GM19351 (cell line): Measurements from ENCODE around the gene CALHM2.

Experiments used
- ATAC-seq: cut with Tn5 transposase; IDR thresholded peaks from one replicate; pipeline ENCODE4 v1.9.1; 2021; ENCODE audit warnings: mild to moderate bottlenecking, moderate library complexity; ENCODE audit not compliant: unreplicated experiment

Gene CALHM2

DNA sequence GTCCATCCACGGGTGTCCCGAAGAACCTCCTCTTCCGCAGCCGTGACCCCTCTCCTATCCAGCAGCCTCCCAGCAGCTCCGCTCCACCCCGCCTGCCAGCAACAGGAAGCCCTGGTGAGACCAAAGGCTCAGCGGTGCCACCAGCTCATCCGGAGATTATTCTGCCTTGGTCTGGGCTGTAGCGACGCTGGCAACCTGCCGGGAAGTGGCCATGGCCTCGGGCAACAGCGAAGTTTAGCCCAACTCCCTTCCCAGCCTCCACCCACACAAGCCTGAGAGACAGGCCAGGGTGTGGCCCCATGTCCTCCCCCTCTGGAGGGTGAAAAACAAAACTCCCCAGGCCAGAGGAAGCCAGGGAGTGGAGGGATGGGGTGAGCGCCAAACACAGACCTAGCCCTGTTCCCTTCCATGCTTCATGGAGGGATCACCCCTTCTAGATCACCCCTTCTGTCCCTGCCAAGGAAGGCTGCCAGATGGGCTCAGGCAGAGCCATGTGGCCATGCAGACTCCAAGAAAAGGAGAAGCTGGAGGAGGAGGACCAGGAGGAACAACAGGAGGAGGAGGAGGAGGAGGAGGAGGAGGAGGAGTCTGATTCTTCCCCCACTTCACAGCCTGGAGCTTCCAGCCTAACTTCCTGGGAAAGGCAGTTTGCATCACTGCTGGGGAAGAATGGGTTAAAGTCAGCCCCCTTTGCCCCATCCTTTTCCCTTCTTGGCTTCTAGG, 918 bp downstream of the CALHM2 start:
- no peak for ATAC-seq

DNA sequence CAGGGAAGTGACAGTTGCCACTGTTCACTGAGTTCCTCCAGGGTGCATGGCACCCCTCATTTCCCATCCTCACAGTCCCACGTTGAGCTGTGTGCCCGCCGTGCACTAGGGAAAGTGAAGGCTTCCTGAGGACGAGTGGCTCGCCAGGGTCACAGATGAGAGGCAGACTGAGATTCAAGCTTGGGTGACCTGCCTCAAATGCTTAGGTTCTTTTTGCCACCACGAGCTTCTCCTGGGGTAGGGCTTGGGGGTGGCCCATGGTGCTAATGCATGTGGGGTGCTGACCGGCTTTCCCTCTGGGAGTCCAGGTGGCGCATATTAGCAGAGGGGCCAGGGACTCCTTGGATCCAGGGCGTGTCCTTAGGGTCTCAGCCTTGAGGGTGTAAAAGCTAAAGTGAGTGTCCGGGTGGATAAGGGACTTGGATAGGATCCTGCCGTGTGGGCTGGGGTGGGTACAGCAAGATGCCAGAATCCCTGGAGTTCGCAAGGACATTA, 1.9 kb downstream of the CALHM2 start:
- no peak for ATAC-seq

DNA sequence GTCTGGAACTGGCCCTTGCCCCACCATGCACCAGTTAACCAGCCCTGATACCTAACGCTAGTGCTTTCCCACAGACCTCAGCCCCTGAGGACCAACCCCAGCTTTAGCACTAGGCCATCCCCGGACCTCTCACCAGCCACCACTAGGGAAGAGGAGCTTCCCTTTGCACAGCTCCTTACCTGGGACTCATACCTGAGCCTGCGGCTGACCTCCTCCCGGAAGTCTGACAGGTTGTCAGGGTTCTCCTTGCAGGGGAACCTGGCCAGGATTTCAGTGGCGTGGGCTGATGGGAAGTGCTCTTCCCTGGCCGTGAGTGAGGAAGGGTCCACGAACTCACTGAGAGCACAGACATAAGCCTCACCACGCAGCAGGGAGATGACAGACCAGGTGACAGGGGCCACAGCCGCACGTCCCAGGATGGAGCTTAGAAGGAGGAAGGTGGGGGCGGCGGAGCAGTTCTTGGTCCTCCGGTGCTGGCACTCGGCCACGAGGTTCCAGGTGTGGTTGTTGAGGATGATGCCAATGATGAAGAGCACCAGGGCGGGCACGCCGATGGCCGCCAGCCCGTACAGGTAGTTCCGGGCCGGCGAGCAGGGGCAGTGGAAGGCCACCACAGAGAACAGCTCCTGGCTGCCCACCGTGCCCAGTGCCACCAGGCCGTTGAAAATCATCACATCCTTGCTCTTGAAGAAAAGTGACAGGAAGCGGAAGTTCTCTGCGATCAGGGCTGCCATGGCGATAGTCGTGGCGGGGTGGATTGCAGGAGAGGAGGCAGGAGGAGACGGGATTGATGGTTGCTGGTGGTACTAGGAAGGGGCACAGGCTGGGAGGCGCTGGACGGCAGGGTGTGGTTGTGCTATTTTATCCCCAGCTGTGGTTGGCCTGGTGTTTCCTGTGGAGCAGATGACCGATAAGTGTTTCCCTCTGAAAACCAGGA, 2.7 kb downstream of the CALHM2 start:
- no peak for ATAC-seq

DNA sequence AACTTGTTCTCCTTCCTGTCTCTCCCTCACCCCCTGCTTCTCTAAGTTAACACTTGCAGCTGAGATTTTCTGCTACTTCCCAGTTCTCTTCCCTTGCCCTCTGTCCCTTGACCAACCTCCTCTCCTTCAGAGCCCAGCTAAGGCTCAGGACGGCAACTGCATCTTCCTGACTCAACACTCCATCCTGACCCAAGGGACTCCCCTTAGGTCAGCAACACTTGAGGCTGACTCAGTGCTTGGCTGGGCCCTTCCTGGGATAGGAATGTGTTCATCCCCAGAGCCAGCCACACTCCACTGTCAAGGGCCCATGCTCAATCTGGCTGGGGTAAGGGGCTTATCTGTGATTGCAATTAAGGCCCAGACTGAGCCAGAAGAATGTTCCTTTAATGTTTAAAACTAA, 3.4 kb downstream of the CALHM2 start:
- no peak for ATAC-seq

DNA sequence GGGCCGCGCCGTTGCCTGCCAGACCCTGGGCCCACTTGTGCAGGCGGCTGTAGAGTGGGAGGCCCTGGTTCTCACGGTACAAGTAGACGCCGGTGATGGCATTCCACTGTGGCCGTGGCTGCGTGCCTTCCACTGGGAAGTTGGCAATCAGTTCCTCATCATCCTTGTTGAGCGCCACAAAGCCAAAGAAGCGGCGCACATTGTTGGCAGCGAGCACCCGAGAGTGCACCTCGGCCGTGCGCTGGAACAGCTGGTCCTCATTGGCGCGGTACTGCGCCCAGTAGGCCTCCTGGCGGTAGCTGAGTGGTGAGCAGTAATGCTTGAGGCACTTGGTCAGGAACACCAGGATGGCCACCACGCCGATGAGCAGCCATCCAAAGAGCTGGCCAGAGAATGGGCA, 5.0 kb downstream of the CALHM2 start:
- ATAC-seq, result no peak

DNA sequence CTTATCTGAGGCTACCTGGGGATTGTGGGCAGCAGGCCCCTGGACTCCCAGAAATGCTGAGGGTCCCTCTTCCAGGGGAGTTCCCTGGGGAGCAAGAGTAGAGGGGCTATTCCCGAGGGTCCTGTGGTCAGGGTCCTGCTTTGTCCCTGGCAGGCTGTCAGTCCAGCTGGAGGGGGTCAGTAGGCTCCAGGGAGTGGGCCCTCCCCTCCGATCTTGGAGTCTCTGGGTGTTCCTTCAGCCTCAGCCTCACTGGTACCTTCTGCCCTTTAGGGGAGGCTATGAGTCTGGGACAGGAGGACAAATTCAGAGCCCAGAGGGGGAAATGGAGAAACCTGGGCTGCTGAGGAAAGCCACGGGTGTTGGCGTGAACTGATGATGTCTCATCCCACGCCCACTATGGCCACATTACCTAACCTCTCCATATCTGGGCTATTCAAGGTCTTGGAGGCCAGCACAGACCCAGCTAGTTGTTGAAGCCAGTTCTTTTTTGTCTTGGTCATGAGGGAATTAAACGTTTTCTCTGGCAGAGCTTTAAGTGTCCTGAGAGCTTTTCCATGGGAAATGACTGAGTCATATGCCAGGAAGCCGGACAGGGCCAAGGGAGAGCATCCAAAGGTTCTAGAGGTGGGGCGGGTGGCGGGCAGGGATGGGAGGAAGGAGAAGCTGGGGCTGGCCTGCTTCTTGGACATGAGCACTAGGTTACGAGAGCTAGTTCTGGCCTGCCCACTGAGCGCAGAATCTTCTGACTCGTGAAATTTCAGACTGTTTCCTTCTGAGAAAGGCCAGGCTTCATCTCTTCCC, 6.2 kb downstream of the CALHM2 start:
- ATAC-seq, result no peak

DNA sequence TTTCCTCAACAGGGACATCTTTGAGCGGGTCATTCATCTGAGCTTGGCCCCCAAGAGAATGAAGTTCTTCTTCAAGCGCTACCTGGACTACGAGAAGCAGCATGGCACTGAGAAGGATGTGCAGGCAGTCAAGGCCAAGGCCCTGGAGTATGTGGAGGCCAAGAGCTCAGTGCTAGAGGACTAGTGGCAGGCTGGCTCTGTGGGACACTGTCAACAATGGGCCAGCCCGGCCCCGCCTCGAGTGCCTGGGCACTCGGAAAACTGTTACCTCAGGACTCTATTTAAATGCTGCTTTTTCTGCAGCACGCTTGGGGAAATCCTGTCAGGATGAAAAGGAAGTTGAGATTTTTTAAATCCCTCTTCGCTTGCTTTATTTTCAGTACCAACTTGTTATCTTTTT, 6.8 kb downstream of the CALHM2 start:
- no peak for ATAC-seq

DNA sequence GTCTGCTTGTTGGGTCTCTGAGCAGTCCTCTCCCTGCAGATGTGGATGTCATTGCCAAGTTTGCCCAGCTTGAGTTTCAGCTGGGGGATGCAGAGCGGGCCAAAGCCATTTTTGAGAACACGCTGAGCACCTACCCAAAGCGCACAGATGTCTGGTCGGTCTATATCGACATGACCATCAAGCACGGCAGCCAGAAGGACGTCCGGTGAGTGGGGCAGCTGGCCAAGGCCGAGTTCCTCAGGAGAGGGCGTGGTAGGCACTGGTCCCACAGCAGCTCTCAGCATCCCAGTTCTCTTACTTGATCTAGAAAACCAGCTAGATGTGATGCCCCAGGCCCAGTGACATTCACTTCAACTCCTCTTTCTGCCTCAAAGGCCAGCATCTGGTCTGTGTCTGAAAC, 7.7 kb downstream of the CALHM2 start:
- no peak for ATAC-seq

DNA sequence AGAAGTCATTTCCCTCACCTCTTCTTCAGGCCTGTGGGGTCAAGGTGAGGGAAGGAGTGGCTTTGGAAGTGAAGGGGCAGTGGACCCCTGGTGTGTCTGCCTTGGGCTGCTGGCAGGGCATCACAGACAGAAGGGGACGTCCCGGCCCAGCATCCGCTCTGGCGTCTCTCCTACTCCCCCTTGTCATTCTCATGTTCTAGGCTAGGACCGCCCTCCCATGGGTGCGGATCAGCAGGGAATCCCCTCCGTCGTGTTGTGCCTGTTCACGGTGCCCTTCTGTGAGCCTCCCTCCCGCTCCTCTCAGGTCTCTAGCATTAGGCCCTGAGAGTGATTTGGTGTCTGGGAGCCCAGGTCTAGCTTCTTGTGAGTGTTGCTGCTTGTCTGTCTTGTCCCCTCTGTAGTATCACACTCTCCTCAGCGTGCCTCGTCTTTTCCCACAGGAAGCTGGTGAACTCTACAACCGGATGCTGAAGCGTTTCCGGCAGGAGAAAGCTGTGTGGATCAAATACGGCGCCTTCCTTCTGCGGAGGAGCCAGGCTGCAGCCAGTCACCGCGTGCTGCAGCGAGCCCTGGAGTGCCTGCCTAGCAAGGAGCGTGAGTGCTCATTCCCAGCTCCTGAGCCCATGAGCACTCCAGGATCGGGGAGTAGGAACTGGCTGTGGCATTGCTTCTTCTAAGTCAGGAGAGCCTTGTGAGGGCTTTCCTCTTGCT, 8.5 kb downstream of the CALHM2 start:
- ATAC-seq, result no peak

DNA sequence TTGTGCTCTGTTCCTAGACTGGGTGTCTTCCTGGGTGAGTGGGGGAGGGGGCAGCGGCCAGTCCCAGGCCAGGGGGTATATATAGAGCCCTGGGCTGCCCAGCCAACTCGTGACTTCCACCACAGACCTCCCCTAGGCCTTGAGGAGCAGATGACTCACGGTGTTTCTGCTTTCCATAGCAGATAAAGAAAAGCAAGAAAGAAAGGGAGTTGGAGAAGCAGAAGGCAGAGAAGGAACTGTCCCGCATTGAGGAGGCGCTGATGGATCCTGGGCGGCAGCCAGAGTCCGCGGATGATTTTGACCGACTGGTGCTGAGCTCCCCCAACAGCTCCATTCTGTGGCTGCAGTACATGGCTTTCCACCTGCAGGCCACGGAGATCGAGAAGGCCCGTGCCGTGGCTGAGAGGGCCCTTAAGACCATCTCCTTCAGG, 10.1 kb downstream of the CALHM2 start:
- no peak for ATAC-seq

DNA sequence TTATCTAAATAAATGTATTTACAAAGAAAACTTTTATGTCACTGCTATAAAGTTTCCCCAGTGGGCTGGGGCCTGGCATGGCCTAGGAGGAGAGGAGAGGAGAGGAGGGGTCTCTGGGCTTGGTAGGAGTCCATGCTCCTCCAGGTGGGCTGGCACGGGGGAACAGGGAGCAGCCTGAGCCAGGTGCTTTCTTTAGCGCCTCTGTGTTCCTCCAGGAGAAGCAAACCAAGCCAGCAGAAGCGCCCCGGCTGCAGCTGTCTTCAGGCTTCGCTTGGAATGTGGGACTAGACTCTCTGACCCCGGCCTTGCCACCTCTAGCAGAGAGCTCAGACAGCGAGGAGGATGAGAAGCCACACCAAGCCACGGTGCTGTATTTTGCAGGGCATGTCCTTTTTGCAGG, 10.6 kb downstream of the CALHM2 start:
- no peak for ATAC-seq

DNA sequence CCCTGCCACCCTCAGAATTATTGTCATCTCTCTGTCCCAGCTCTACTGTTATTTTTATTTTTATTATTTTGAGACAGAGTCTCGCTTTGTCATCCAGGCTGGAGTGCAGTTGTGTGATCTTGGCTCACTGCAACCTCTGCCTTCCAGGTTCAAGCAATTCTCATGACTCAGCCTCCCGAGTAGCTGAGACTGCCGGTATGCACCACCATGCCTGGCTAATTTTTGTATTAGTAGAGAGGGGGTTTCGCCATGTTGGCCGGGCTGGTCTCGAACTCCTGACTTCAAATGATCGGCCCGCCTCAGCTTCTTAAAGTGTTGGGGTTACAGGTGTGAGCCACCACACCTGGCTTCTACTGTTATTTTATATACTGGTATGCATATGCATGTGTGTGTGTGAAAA, 11.0 kb downstream of the CALHM2 start:
- no peak for ATAC-seq

DNA sequence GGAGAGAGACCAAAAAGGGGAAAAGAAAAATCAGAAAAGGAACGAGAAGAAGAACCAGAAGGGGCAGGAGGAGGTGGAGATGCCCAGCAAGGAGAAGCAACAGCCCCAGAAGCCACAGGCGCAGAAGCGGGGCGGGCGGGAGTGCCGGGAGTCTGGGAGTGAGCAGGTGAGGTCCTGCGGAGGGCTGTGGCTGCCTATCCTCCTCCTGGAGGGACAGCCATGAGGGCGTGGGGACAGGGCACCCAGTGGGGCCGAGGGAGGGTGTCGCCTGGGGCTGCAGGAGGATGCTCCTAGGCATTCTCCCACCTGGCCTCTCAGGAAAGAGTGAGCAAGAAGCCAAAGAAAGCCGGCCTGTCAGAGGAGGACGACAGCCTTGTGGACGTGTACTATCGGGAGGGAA, 11.8 kb downstream of the CALHM2 start:
- ATAC-seq, result no peak

DNA sequence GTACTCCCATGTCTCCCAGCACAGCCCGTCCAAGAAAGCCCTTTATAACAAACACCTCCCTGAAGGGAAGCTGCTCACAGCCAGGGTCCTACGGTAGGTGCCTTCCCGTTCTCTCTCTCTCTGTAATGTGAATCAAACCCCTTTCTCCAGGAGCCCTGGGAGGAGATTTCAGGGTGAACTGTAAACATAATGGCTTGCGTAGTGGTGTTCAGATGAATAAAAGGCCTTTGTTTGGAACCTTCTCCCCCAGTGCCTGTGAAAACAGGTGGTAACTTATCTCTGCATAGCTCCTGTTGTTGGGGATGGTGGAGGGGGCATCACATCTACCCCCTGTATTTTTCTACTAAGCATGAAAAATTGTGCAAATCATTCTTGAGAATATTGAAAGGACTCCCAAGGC, 12.4 kb downstream of the CALHM2 start:
- no peak for ATAC-seq

DNA sequence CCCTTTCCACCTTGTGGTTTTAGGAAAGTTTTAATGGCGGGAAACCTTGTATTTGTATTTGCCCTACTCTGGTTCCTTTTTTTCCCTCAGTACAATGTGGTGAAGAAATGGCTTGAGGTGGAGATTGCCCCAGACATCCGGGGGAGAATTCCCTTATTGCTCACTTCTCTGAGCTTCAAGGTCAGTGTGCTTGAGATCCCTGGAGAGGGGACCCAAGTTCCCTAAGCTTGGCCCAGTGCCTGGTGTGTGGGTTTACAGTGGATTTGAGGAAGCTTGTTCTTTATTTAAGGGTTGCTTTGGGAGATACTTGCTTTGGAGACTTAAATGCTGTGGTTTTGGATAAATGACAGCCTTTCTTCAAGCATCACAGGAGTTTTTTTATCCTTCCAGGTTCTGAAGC, 18.3 kb downstream of the CALHM2 start:
- no peak for ATAC-seq

DNA sequence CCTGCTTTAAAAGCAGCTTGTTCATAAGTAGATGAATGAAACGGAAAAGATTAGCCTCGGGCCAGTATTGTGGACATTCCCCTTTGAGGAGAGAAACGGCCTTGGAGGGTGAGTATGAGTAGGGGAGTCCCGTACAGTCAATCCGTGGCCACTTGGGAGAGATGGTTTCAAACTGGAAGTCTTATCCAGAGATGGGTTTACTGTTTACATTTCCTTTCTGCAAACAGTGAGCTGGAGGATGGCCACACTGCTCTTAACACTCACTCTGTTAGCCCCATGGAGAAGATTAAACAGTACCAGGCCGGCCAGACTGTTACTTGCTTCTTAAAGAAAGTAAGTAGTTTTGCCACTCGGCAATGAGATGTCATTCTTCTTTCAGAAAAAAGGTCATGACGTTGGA, 20.3 kb downstream of the CALHM2 start:
- ATAC-seq, result no peak

DNA sequence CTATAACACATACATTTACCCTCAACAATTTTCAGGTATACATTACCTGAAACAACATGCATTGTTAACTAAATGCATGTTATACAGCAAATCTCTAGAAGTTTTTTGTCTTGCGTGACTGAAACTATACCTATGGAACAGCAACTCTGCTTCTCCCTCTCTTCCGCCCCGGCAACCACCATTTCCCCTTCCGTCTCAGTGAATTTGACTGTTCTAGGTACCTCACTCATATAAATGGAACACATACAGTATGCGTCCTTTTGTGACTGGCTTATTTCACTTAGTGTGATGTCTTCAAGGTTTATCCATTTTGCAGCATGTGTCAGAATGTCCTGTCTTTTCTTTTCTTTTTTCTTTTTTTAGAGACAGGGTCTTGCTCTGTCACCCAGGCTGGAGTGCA, 22.5 kb downstream of the CALHM2 start:
- ATAC-seq, result no peak

DNA sequence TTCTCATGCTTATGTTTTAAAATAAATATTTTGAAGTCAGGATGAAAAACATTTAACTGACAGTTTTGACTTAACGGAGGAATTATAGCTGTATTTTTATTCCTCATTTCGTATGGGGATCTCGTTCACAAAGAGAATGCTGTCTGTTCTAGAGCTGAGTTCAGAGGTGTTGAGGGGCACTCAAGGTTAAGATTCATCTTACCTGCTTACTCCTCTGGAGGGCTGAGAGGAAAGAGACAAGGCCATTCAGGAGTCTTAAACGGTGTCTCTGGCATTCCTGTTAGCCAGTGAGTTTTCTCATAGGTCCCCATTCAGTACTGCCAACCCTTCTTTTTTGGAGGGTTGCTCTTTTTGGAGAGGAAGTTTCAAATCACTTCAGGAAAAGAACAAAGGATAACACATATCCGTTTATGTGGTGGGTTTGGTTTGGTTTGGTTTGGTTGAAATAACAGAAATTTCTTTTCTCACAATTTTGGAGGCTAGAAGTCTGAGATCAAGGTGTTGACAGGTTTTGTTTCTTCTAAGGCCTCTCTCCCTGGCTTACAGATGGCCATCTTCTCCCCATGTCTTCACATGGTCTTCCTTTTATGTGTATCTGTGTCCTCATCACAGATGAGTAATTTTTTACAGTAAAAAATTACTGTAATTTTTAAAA, 23.1 kb downstream of the CALHM2 start:
- ATAC-seq, result no peak

DNA sequence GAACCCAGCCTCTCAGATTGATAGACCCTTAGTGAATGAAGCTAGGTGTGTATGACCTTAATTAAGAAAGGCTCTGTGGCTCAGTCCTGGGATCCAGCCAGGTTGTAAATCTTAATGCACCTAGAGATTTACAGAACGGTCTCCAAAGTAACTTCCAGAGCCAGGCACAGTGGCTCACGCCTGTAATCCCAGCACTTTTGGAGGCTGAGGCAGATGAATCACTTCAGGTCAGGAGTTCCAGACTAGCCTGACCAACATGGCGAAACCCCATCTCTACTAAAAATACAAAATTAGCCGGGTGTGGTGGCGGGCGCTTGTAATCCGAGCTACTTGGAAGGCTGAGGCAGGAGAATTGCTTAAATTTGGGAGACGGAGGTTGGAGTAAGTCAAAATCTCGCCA, 24.3 kb downstream of the CALHM2 start:
- no peak for ATAC-seq

DNA sequence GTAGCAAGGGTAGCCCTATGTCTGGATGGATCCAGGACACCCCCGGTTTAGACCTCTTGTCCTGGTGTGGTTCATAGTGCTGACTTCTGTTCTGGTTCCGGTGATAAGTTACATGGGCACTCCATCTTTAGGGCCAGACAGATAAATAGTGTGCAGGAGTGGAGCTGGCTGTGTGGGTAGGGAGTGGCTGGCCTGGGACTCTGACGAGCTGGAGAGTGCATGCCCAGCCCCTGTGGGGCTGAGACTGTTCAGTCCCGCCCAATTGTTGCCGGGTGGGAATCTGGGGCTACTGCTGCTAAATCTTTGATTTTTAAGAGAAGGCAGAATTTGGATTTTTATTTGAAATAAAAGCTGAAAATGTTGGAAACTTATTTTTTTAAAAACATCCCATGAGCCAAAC, 28.4 kb downstream of the CALHM2 start:
- ATAC-seq, result no peak
